DND-41 (cell line): ENCODE measurements around the gene RAC2.

Experiments used
- ATAC-seq: fragments of 200-7000 bp; cut with Tn5 transposase; 3 replicates; pipeline ENCODE4 v1.9.1; 2021; ENCODE audit warnings: low read depth; ENCODE audit not compliant: insufficient read depth
- DNase-seq: peaks from one replicate; pipeline ENCODE4 v3.0.0-alpha.2; 2020
- H2AFZ ChIP-seq: 2 replicates; pipeline ENCODE4 v1.6.0; 2012; ENCODE audit warnings: low read depth, low read length
- H3K27ac ChIP-seq: 2 replicates; pipeline ENCODE4 v1.5.1; 2012; ENCODE audit warnings: low read length, inconsistent platforms
- H3K27me3 ChIP-seq: fragments of 200-600 bp; sonication (generic); 2 replicates; pipeline ENCODE4 v1.6.0; 2012; ENCODE audit warnings: low read length, mild to moderate bottlenecking, inconsistent platforms; ENCODE audit not compliant: insufficient read depth, poor library complexity
- H3K36me3 ChIP-seq: 2 replicates; pipeline ENCODE4 v1.5.1; 2012; ENCODE audit warnings: low read length, inconsistent platforms; ENCODE audit not compliant: insufficient read depth
- H3K4me1 ChIP-seq: 2 replicates; pipeline ENCODE4 v1.5.1; 2012; ENCODE audit warnings: mild to moderate bottlenecking, low read length; ENCODE audit not compliant: insufficient read depth
- H3K4me2 ChIP-seq: 2 replicates; pipeline ENCODE4 v1.6.0; 2012; ENCODE audit warnings: mild to moderate bottlenecking, moderate library complexity, low read length, inconsistent platforms; ENCODE audit not compliant: insufficient read depth
- H3K4me3 ChIP-seq, 2 experiments: fragments of 200-600 bp in 1 of 2; shearing (Covaris generic) in 1 of 2; 2 replicates each; pipeline ENCODE4 v1.5.1; 2012 to 2016; ENCODE audit warnings: inconsistent platforms in 2 of 2, low read length in 2 of 2, mild to moderate bottlenecking in 2 of 2, low read depth in 1 of 2, moderate library complexity in 1 of 2
- H3K79me2 ChIP-seq: 2 replicates; pipeline ENCODE4 v1.6.0; 2012; ENCODE audit warnings: low read length, inconsistent platforms; ENCODE audit not compliant: insufficient read depth
- H3K9ac ChIP-seq: 2 replicates; pipeline ENCODE4 v1.6.0; 2012; ENCODE audit warnings: low read depth, mild to moderate bottlenecking, inconsistent platforms, low read length, moderate library complexity
- H3K9me3 ChIP-seq: 2 replicates; pipeline ENCODE4 v1.5.1; 2012; ENCODE audit warnings: low read length, moderate library complexity, mild to moderate bottlenecking, inconsistent platforms; ENCODE audit not compliant: insufficient read depth, severe bottlenecking
- H4K20me1 ChIP-seq: 2 replicates; pipeline ENCODE4 v1.6.0; 2012; ENCODE audit warnings: low read length; ENCODE audit not compliant: insufficient read depth
- CTCF ChIP-seq: IDR thresholded peaks from 2 replicates; pipeline ENCODE4 v1.5.1; 2012; ENCODE audit warnings: borderline replicate concordance, low read length, moderate library complexity, mild to moderate bottlenecking; ENCODE audit not compliant: poor library complexity, severe bottlenecking; ENCODE audit errors: extremely low read depth
- EZH2 ChIP-seq: IDR thresholded peaks from 3 replicates; pipeline ENCODE4 v1.6.1; 2012; ENCODE audit warnings: borderline replicate concordance, low read depth, mild to moderate bottlenecking, moderate library complexity, low read length, inconsistent platforms; ENCODE audit not compliant: severe bottlenecking

RAC2 gene

GRCh38 chr22:37197451-37198257, 46.4 kb downstream of the RAC2 start:
- H3K27ac ChIP-seq, result peak overlapping the region; percentile 82
- H3K4me3 ChIP-seq, result peak overlapping the region; percentile 27 to 64
- H2AFZ ChIP-seq, result peak overlapping the region; percentile 58
- H3K4me2 ChIP-seq, result peak overlapping the region; percentile 86
- no peaks in the 10 kb centered on the region for H3K9me3 ChIP-seq
- TF ChIP-seq CTCF, result no peak
- no peaks in the 10 kb centered on the region for H3K27me3 ChIP-seq
- H3K79me2 ChIP-seq, result peaks cover 7% of the 10 kb centered on the region
- no peaks in the 10 kb centered on the region; the same call in 1 of the 2 replicates for H3K36me3 ChIP-seq
- H3K9ac ChIP-seq, result peak overlapping the region; percentile 83
- DNase-seq (no peak), ATAC-seq (no peak)
- H3K4me1 ChIP-seq, result peaks cover 18% of the 10 kb centered on the region
- H4K20me1 ChIP-seq, result no peaks in the 10 kb centered on the region

- DNase-seq, result no peak
- Histone ChIP-seq H3K79me2 (peaks cover 7% of the 10 kb centered on the region), H3K4me2 (0 out of 2 replicates have a peak overlapping the region, but pooled peaks have one; percentile 86), H2AFZ (no peak overlapping the region), H3K4me1 (peaks cover 18% of the 10 kb centered on the region), H3K36me3 (no peaks in the 10 kb centered on the region; the same call in 1 of the 2 replicates), H3K4me3 (no peak overlapping the region), H3K27ac (no peak overlapping the region), H3K27me3 (no peaks in the 10 kb centered on the region), H4K20me1 (no peaks in the 10 kb centered on the region), H3K9me3 (no peaks in the 10 kb centered on the region), H3K9ac (no peak overlapping the region; the same call in 1 of the 2 replicates)
- no peak for ATAC-seq
- TF ChIP-seq CTCF (no peak), EZH2 (no peak)
Measured at GRCh38 chr22:37196539-37197450, 47.3 kb downstream of the RAC2 start.

- Histone ChIP-seq H3K27ac (no peak overlapping the region), H3K4me1 (peaks cover 18% of the 10 kb centered on the region), H4K20me1 (no peaks in the 10 kb centered on the region), H2AFZ (no peak overlapping the region), H3K9ac (no peak overlapping the region), H3K4me3 (no peak overlapping the region), H3K36me3 (no peaks in the 10 kb centered on the region; the same call in 1 of the 2 replicates), H3K4me2 (no peak overlapping the region), H3K27me3 (no peaks in the 10 kb centered on the region), H3K79me2 (peaks cover 7% of the 10 kb centered on the region), H3K9me3 (no peaks in the 10 kb centered on the region)
- ATAC-seq, result no peak
- no peak for TF ChIP-seq EZH2
- TF ChIP-seq CTCF, result no peak
- DNase-seq, result no peak
Measured at GRCh38 chr22:37195921-37196320, 48.1 kb downstream of the RAC2 start.
